ENCODE measurements around the gene MADD. TPM values are rescaled to one million over a fixed set of nuclear protein-coding genes. Genes with fewer than 3 reads are reported as not detected.

MADD gene
- total RNA-seq, 5 donors from 2014 or later (not counting 1 experiment from before 2014, with no cell fraction given) = 116 to 189 (median 124) TPM

- ATAC-seq (replicated peaks in 1 of 4) (no peak), DNase-seq (peak in 27 of 35 experiments; percentile 15 to 65 (median 28))
- Mint-ChIP-seq H3K27ac (peak overlapping the region; percentile 81 to 82), H3K9me3 (no peaks in the 10 kb centered on the region), H3K36me3 (peaks cover 10% of the 10 kb centered on the region), H3K27me3 (no peaks in the 10 kb centered on the region), H3K4me3 (peak overlapping the region; percentile 85 to 89 (median 88)), H3K4me1 (peaks cover 56 to 64% (median 61%) of the 10 kb centered on the region in 3 donors)
- WGBS (ENCODE audit: insufficient coverage) = under 1% methylated on average over 14 of the region's 34 CpGs
- Histone ChIP-seq H3K36me3 (ENCODE audit: control insufficient read depth in 2 of 2, extremely low read depth in 1 of 2, insufficient read depth in 1 of 2, low read length in 1 of 2) (peaks cover 0 to 19% of the 10 kb centered on the region in 2 donors), H3K4me1 (ENCODE audit: control insufficient read depth in 1 of 2, extremely low read depth in 1 of 2, insufficient read depth in 2 of 2, low read length in 2 of 2) (peaks cover 25 to 41% of the 10 kb centered on the region in 2 experiments), H3K27ac (ENCODE audit: low read length) (peak overlapping the region; percentile 75), H3K27me3 (replicated peaks in 1 of 2; ENCODE audit: control insufficient read depth in 2 of 2, extremely low read depth in 1 of 2, insufficient read depth in 2 of 2, low read length in 1 of 2) (no peaks in the 10 kb centered on the region), H3K9me3 (no peaks in the 10 kb centered on the region), H3K4me3 (ENCODE audit: control insufficient read depth in 1 of 2, extremely low read depth in 1 of 2, low read length in 1 of 2) (peak overlapping the region; percentile 76 to 78)
- ChIA-PET CTCF (interaction anchor here (0.7 to 1.8 kb wide), 5 partner anchors 10 to 614 kb away, joined by 3 to 7 read pairs (median 3); no protein-coding TSS in a partner anchor), POLR2A (interaction anchor here (0.6 to 1.5 kb wide), 8 partner anchors 10 to 834 kb away, joined by 3 to 5 read pairs (median 3); no protein-coding TSS in a partner anchor)
Measured at GRCh38 chr11:47270331-47271271, 668 bp downstream of the MADD start.

- H3K27ac Mint-ChIP-seq = peak overlapping the region; percentile 81 to 82
- Histone ChIP-seq H3K27me3 (replicated peaks in 1 of 2; ENCODE audit: control insufficient read depth in 2 of 2, extremely low read depth in 1 of 2, insufficient read depth in 2 of 2, low read length in 1 of 2) (no peaks in the 10 kb centered on the region), H3K36me3 (ENCODE audit: control insufficient read depth in 2 of 2, extremely low read depth in 1 of 2, insufficient read depth in 1 of 2, low read length in 1 of 2) (peaks cover 4 to 27% of the 10 kb centered on the region in 2 donors), H3K9me3 (no peaks in the 10 kb centered on the region), H3K4me3 (ENCODE audit: control insufficient read depth in 1 of 2, extremely low read depth in 1 of 2, low read length in 1 of 2) (peak overlapping the region in 1 of 2 donors; percentile 76), H3K27ac (ENCODE audit: low read length) (peak overlapping the region; percentile 75), H3K4me1 (ENCODE audit: control insufficient read depth in 1 of 2, extremely low read depth in 1 of 2, insufficient read depth in 2 of 2, low read length in 2 of 2) (peaks cover 25 to 40% of the 10 kb centered on the region in 2 experiments)
- peaks cover 55 to 62% (median 59%) of the 10 kb centered on the region in 3 donors for H3K4me1 Mint-ChIP-seq
- H3K4me3 Mint-ChIP-seq = peak overlapping the region; percentile 85 to 89 (median 88)
- 65% methylated on average over 2 of the region's 4 CpGs for WGBS (ENCODE audit: insufficient coverage)
- no peak for ATAC-seq (replicated peaks in 1 of 4)
- H3K27me3 Mint-ChIP-seq = no peaks in the 10 kb centered on the region
- DNase-seq = no peak
- CTCF ChIA-PET = interaction anchor here (0.6 to 1.8 kb wide), 7 partner anchors 9 to 959 kb away, joined by 3 to 7 read pairs (median 3); no protein-coding TSS in a partner anchor
- POLR2A ChIA-PET = interaction anchor here (0.6 to 1.5 kb wide), 6 partner anchors 10 to 834 kb away, joined by 3 to 5 read pairs (median 3); no protein-coding TSS in a partner anchor
- peaks cover 16% of the 10 kb centered on the region for H3K36me3 Mint-ChIP-seq
- no peaks in the 10 kb centered on the region for H3K9me3 Mint-ChIP-seq
Measured at GRCh38 chr11:47271328-47271727, 1.4 kb downstream of the MADD start.

GRCh38 chr11:47271961-47272661 is 2.2 kb downstream of the MADD start:
- Mint-ChIP-seq H3K9me3 (no peaks in the 10 kb centered on the region), H3K27ac (peak overlapping the region; percentile 81 to 82), H3K36me3 (peaks cover 23% of the 10 kb centered on the region), H3K4me3 (peak overlapping the region; percentile 85 to 89 (median 88)), H3K4me1 (peaks cover 55 to 63% (median 59%) of the 10 kb centered on the region in 3 donors), H3K27me3 (no peaks in the 10 kb centered on the region)
- no peak for ATAC-seq (replicated peaks in 1 of 4)
- Histone ChIP-seq H3K9me3 (no peaks in the 10 kb centered on the region), H3K36me3 (ENCODE audit: control insufficient read depth in 2 of 2, extremely low read depth in 1 of 2, insufficient read depth in 1 of 2, low read length in 1 of 2) (peaks cover 4 to 34% of the 10 kb centered on the region in 2 donors), H3K27me3 (replicated peaks in 1 of 2; ENCODE audit: control insufficient read depth in 2 of 2, extremely low read depth in 1 of 2, insufficient read depth in 2 of 2, low read length in 1 of 2) (no peaks in the 10 kb centered on the region), H3K4me3 (ENCODE audit: control insufficient read depth in 1 of 2, extremely low read depth in 1 of 2, low read length in 1 of 2) (no peak overlapping the region), H3K4me1 (ENCODE audit: control insufficient read depth in 1 of 2, extremely low read depth in 1 of 2, insufficient read depth in 2 of 2, low read length in 2 of 2) (peaks cover 25 to 40% of the 10 kb centered on the region in 2 experiments), H3K27ac (ENCODE audit: low read length) (no peak overlapping the region)
- CTCF ChIA-PET = interaction anchor here (0.5 to 1.8 kb wide), 7 partner anchors 8 to 960 kb away, joined by 3 to 5 read pairs (median 3); partner anchors contain the start of gene DDB2 (in 1 of the 2)
- DNase-seq = no peak
- POLR2A ChIA-PET = interaction anchor here in 1 of 2 donors (0.6 kb wide), 1 partner anchor 447 kb away, joined by 3 read pairs; no protein-coding TSS in a partner anchor
- WGBS (ENCODE audit: insufficient coverage) = 62% methylated on average over 5 of the region's 11 CpGs

- Histone ChIP-seq H3K27me3 (replicated peaks in 1 of 2; ENCODE audit: control insufficient read depth in 2 of 2, extremely low read depth in 1 of 2, insufficient read depth in 2 of 2, low read length in 1 of 2) (no peaks in the 10 kb centered on the region), H3K4me1 (ENCODE audit: control insufficient read depth in 1 of 2, extremely low read depth in 1 of 2, insufficient read depth in 2 of 2, low read length in 2 of 2) (peaks cover 25 to 39% of the 10 kb centered on the region in 2 experiments), H3K9me3 (no peaks in the 10 kb centered on the region), H3K27ac (ENCODE audit: low read length) (no peak overlapping the region), H3K36me3 (ENCODE audit: control insufficient read depth in 2 of 2, extremely low read depth in 1 of 2, insufficient read depth in 1 of 2, low read length in 1 of 2) (peaks cover 4 to 40% of the 10 kb centered on the region in 2 donors), H3K4me3 (ENCODE audit: control insufficient read depth in 1 of 2, extremely low read depth in 1 of 2, low read length in 1 of 2) (no peak overlapping the region)
- ATAC-seq (replicated peaks in 1 of 4) (no peak), DNase-seq (peak in 1 of 35 experiments; percentile 16)
- H3K27me3 Mint-ChIP-seq = no peaks in the 10 kb centered on the region
- H3K27ac Mint-ChIP-seq = peak overlapping the region in 1 of 2 donors; percentile 14
- H3K4me1 Mint-ChIP-seq = peaks cover 53 to 61% (median 54%) of the 10 kb centered on the region in 3 donors
- peak overlapping the region in 1 of 3 donors; percentile 88 for H3K4me3 Mint-ChIP-seq
- no peaks in the 10 kb centered on the region for H3K9me3 Mint-ChIP-seq
- ChIA-PET CTCF (interaction anchor here (0.5 to 1.0 kb wide), 2 partner anchors 57 to 140 kb away, joined by 3 to 5 read pairs; partner anchors contain the start of gene DDB2 (in 1 of the 2)), POLR2A (interaction anchor here (0.5 to 0.6 kb wide), 2 partner anchors 8 to 185 kb away, joined by 4 read pairs; no protein-coding TSS in a partner anchor)
- no CpG with 5 or more reads among the region's 1 CpG for WGBS (ENCODE audit: insufficient coverage)
- H3K36me3 Mint-ChIP-seq = peaks cover 23% of the 10 kb centered on the region
Measured at GRCh38 chr11:47272706-47273105, 2.8 kb downstream of the MADD start.

- peaks cover 17 to 22% of the 10 kb centered on the region in 2 experiments for H3K4me1 ChIP-seq (ENCODE audit: control insufficient read depth in 1 of 2, extremely low read depth in 1 of 2, insufficient read depth in 2 of 2, low read length in 2 of 2)
- Mint-ChIP-seq H3K9me3 (no peaks in the 10 kb centered on the region), H3K27ac (no peak overlapping the region), H3K36me3 (peaks cover 29% of the 10 kb centered on the region), H3K4me3 (no peak overlapping the region), H3K27me3 (no peaks in the 10 kb centered on the region), H3K4me1 (peaks cover 37 to 45% (median 40%) of the 10 kb centered on the region in 3 donors)
- H3K27me3 ChIP-seq (replicated peaks in 1 of 2; ENCODE audit: control insufficient read depth in 2 of 2, extremely low read depth in 1 of 2, insufficient read depth in 2 of 2, low read length in 1 of 2) = no peaks in the 10 kb centered on the region
- H3K36me3 ChIP-seq (ENCODE audit: control insufficient read depth in 2 of 2, extremely low read depth in 1 of 2, insufficient read depth in 1 of 2, low read length in 1 of 2) = peaks cover 4 to 58% of the 10 kb centered on the region in 2 donors
- no peak overlapping the region for H3K4me3 ChIP-seq (ENCODE audit: control insufficient read depth in 1 of 2, extremely low read depth in 1 of 2, low read length in 1 of 2)
- CTCF ChIA-PET = interaction anchor here in 1 of 2 donors (0.6 kb wide), 1 partner anchor 43 kb away, joined by 4 read pairs; no protein-coding TSS in a partner anchor
- WGBS (ENCODE audit: insufficient coverage) = 97% methylated on average over 13 of the region's 28 CpGs
- H3K9me3 ChIP-seq = no peaks in the 10 kb centered on the region
- POLR2A ChIA-PET = no interaction called here
- DNase-seq = no peak
- ATAC-seq (replicated peaks in 1 of 4) = no peak
- H3K27ac ChIP-seq (ENCODE audit: low read length) = no peak overlapping the region
Measured at GRCh38 chr11:47274495-47275235, 4.7 kb downstream of the MADD start.

Data from T-cell (primary cell).